Activated CD4-positive, alpha-beta T cell treated with anti-CD3 and anti-CD28 coated beads, Interleukin-2, amount 50 U/mL, for 48 hours (primary cell): ENCODE measurements around the gene SPDEF.

Source experiments
- DNase-seq, 2 experiments: peaks; one replicate each; pipeline ENCODE4 v3.0.0-alpha.2; 2020

Gene SPDEF

DNA sequence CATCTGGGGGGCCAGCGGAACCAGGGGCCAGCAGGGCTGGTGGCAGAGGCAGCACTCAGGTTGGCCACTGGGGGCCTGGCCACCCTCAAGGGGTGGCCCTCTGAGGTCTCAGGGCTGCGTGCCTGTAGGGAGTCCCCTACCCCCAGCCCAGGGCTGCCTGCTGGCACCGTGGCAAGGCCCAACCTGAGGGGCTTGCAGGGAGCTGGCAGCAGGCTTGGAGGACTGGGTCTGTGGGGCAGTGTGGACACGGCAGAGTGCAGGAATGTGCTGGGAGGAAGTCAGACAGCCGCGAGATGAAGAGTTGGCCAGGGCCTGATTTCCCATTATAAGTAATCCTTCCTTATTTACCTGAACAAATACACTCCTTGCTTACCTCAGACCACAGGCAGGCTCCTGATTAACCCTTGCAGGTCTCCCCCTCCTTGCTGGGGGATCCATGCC is at the start of gene SPDEF:
Gene SPDEF (minus strand): TSS at position 299 of the 441 bp plus-strand sequence. CDS start 11,874 bp downstream, outside the sequence.
- no peak for DNase-seq

GRCh38 chr6:34603707-34604106 is 47.6 kb upstream of the SPDEF start:
- DNase-seq = no peak

DNA sequence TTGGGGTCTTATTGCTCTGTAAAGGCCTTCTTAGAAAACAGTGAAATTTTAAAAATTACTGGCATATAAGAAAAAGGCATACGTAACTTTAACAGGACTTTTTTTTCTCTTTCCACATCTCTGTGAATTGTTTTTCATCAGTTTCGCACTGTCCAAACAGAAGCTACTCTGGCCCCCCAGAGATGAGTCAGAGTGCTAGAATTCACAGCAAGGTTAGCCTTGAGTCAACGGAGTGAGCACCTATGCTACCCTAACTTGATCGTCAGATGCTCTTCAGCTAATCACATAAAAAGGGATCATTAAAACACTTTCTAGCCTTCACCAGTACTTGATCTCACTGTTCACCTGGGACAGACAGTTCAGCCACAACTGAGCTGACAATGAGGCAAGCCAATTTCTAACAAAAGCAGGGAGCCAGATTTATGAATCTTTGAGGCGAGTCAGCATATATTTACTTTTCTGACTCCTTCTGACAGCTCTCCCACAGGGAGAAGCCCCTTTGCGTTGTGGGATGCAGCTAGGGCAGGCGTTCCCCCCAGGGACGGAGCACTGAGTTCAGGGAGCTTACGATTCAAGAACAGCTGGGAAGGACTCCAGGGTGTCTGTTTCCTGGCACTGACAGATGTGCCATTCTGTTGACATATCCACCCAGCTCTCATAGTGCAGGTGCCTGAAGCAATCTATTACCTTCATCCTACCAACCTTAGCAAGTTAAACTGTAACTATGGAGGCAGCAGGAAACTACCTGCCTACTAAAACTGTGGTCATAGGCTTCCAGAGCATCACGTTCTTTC is 46.4 kb upstream of the SPDEF start:
- no peak for DNase-seq

GRCh38 chr6:34601706-34602105 is 45.6 kb upstream of the SPDEF start:
- no peak for DNase-seq

DNA sequence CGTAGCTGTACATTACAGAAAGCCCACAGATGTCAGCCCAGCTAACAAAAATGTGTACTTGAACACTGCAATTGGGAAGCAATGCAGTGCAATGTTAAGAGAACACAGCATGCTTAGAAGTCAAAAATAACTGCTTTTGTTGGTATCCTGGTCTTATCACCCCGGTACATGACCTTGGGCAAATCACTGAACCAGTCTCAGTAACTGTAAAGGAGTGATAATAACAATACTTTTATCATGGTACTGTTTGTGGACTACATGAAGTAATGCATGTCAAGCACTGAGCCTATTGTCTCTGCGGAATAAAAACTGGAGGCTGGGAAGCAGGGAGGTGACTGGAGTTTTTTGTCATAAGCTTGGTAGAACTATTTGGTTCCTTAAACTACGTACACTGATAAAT is 44.7 kb upstream of the SPDEF start:
- no peak for DNase-seq

DNA sequence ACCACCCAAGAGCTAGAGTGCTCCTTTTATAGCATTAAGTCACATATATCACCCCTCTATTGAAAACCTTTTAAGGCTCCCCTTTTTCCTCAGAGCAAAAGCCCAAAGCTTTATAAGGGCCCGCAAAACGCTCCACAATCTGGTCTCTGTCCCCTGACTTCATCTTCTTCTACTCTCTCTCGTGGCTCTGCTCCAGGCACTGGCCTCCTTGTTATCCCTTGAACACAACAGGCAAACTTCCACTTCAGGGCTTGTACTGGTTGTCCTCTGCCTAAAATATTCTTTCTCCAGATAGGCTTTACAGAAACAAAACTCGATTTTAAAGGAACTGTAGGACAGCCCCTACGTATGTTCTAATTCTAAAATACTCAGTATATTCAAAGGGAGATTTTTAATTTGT is 44.0 kb upstream of the SPDEF start:
- DNase-seq = no peak

- DNase-seq = no peak
Observed at GRCh38 chr6:34598712-34599111, 42.6 kb upstream of the SPDEF start.

DNA sequence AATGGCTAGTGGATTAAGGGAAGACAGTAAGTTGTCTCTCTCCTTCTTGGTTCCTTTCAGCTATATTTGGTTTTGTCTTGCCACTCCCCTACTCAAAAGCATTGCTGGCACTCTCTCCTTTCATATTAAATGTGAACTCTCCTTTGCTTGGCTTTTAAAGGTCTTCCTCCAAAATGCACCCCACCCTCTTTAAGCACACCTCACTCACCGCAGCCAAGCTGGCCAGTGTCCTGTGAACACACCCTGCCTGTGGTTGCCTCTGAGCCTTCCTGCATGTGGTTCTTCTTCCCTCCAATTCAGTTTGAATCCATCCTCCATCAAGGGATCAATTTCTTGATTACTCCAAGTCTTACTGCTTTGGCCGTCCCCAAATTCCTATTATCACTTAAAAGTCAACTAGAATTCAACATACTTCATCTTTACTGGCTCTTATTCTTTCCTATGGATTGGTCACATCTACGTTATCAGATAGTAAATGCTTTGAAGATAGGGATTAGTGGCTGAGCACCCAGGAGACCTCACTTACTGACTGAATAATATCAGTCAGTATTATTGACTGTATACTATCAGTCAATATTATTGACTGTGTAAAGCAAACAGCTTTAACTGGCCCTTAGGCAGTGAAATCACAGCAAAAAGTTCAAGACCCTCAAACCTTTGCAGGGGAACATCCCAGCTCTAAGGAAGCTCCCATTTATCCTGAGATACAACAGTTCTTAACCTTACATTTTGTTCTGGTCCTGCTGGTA is 41.6 kb upstream of the SPDEF start:
- DNase-seq = no peak

DNA sequence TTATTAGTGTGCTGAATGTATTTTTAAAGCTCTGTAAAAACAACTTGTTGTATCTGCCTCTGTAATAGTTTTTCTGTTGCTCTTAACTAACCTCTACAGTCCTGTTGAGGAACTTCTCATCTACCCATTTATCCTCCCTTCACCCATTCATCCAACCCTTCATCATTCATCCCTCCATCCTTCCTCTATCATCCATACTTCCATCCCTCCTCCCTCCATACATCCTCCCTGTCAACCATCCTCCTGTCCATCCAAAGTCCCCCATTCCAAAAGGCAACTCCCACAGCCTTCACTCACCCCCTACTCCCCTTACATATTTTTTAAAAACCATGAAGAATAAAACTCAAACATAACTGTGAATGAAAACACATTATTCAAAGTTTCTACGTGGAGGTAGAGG is 40.7 kb upstream of the SPDEF start:
- no peak for DNase-seq

- DNase-seq = no peak
Observed at GRCh38 chr6:34595332-34596184, 39.4 kb upstream of the SPDEF start.

DNA sequence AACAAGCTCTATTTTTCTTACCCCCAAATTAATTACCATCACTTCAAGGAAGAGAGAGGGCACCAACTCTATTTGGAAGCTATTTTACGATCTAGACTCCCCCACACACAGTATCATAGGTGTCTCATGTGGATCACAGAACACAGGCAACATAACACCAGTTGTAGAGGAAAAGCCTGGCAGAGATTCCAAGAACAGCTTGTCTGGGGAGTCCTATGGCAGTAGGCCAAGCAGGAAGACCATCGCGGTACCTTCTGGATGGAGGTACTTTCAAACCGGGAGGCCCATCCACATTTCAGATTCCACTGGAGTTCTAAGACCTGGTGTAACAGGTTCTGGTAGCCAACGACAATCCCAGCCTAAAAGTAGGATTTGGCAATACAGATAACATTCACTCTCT is 37.6 kb upstream of the SPDEF start:
- no peak for DNase-seq

GRCh38 chr6:34592208-34592952 is 36.3 kb upstream of the SPDEF start:
- DNase-seq = peak; percentile 5 to 14

DNA sequence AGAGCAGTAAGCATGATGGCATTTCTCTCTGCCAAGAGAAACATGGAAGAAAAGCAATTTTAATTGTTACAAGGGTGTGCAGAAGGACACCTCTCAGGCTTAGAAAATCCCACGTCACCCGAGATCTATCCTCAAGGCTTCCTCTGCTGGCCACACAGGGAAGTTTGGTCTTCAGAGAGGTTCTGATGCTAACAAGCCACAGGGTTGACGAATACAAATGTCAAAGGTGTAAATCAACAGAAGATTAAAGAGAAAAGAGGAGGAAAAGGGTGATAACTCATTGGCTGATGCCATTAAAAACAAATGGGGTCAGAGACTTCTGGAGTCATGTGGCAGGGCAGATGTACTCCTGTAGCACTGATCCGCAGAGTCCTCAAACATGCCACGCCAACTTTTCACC is 33.6 kb upstream of the SPDEF start:
- DNase-seq = no peak

- DNase-seq = no peak
Observed at GRCh38 chr6:34589140-34589539, 33.0 kb upstream of the SPDEF start.

GRCh38 chr6:34587851-34588250 is 31.7 kb upstream of the SPDEF start:
- no peak for DNase-seq

- no peak for DNase-seq
Observed at GRCh38 chr6:34587325-34587724, 31.2 kb upstream of the SPDEF start.

- no peak for DNase-seq
Observed at GRCh38 chr6:34586327-34587040, 30.4 kb upstream of the SPDEF start.

DNA sequence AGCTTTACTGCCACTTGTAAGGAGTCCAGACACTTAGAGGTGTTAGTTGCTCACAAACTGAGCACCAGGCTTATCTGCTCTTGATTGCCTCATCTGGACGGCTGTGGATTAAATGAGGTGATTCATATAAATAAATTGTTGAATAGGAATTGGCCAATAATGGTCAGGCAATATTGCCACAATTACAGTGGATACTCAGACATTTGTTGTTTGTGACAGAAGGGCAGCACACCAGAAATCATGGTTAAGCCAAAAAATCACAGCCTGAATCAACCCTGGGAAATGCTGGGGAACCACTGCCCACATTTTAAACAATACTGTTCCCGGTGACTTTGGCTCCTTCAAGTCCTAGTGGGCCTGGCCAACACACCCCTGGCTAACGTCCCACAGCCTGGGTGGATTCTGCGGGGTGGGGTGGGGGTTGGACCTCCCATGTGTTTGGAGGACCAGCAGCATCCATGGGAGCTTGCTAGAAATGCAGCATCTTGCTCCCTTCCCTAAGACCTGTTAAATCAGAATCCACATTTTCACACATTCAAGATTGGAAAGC is 29.5 kb upstream of the SPDEF start:
- DNase-seq = no peak

DNA sequence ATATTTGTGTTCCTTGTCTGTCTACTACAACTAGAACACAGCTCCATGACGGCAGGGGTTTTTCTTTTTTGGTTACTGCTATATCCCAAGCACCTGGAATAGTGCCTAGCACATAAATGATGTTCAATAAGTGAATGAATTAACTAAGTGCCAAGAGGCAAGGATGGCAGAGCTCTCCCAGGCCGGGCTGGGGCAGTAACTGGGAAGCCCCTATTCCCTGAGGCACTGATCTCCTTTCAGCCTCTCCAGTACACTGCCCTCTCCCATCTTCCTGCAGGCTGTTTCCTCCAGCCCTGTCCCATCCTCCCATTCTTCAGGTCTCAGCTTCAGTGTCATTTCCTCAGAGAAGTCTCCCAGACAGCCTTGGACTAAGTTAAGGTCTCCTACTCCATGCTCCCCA is 29.0 kb upstream of the SPDEF start:
- DNase-seq = no peak

- no peak for DNase-seq
Observed at GRCh38 chr6:34584694-34585093, 28.6 kb upstream of the SPDEF start.

GRCh38 chr6:34583861-34584604 is 27.9 kb upstream of the SPDEF start:
- no peak for DNase-seq
